HG03280 (cell line): ENCODE measurements around the gene GAD1.

Experiments
- ATAC-seq: cut with Tn5 transposase; IDR thresholded peaks from one replicate; pipeline ENCODE4 v1.9.1; 2021; ENCODE audit warnings: mild to moderate bottlenecking, moderate library complexity; ENCODE audit not compliant: unreplicated experiment

Gene GAD1

DNA sequence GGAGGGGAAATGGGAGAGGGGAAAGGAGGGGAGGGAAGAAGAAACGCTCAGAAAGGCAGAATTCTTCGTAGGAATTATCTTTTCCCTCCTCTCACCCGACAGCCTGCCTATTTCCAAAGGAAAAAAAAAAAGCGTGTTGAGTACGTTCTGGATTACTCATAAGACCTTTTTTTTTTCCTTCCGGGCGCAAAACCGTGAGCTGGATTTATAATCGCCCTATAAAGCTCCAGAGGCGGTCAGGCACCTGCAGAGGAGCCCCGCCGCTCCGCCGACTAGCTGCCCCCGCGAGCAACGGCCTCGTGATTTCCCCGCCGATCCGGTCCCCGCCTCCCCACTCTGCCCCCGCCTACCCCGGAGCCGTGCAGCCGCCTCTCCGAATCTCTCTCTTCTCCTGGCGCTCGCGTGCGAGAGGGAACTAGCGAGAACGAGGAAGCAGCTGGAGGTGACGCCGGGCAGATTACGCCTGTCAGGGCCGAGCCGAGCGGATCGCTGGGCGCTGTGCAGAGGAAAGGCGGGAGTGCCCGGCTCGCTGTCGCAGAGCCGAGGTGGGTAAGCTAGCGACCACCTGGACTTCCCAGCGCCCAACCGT, at the start of gene GAD1:
GAD1 (plus strand) TSS at position 384 of the 589 bp plus-strand sequence. CDS start 1,705 bp downstream, outside the sequence.
- no peak for ATAC-seq

DNA sequence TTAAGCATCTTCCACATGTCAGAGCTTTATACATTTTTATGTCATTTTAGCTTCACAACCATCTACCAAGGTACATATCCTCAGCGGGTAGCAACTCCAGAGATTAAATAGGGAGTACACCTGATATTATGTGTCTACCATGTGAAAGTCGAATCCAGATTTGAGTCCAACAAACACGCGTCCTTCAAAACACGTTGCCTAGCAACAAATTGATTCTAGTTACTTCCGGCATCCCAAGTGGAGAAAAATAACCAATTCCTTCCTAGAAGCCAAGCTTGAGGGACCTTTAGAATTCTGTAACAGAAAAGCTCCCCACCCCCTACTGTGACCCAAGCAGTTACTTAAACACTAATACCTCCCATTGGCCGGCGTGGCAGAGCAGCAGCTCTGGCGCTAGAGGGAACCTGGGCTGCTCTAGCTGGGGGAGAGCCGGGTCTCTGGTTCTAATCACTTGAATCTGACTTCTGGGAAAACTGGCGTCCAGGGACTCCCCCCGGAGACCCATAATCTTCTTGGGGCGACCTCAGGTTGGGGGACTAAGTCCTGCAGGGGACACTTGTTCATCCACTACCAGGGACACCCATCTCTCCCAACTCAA, 46.6 kb upstream of the GAD1 start, which contains the start of gene ERICH2:
ERICH2 (plus strand) TSS at position 371 of the 598 bp plus-strand sequence. CDS start 304 bp downstream, outside the sequence.
- ATAC-seq: peak; percentile 59

DNA sequence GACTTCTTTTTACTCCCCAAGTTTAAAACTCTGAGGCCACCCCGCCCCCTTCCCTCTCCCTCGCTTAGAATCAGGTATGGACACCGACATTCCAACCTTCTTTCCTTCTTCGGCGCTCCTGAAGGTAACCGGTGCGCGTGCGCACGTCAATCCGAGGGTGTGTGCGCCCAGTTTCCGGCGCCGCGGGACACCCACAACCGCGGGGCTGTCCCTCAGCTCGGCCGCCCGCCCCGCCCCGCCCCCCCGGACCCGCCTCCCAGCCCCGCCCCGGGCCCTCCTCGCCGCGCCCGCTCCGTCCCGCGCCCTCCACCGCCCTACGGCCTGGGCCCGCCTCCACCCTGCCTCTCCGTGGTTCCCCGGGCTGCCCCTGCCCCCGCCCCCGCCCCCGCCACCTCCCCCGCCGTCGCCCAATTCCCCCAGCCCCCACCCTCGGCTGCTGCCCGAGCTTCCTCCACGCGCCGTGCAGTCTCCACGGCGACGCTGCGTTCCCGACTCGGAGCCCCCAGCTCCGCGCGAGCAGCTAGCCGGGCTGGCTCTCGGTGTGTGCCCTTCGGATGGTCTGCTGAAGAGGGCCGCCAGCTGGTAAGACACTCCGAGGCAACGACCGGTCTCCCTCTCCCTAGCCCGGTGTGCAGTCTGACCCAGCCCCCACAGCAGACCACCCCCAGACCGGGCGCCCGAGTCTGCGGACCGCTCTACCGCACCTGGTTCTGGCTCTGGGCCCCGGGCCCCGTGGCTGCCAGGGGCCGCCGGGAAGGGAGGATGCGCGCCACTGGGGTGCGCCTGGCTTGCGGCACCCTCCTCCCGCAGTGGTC, 45.9 kb upstream of the GAD1 start:
- peak; percentile 82 for ATAC-seq

DNA sequence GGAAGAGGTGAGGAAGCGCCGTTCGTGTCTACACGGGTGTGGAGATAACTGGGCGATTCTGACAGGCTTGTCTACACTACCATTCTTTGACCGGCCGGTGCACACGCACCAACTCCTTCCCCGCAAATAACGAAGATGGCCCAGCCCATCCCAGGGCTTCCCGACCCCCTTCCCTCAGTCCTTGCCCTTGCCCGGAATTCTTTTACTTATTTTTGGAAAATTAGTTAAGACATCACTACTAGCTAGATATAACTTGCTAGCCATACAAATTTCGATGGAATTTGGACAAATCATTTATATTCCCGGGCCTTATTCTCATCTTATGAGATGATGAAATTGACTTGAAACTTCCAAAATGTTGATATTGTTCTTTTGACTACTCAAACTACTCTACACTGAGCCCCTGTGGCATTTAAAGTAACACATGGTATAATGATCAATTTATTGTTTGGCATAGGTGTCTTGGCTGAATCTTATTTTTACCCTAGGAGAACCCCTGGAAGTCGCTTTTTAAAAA, 45.2 kb upstream of the GAD1 start:
- ATAC-seq: no peak

DNA sequence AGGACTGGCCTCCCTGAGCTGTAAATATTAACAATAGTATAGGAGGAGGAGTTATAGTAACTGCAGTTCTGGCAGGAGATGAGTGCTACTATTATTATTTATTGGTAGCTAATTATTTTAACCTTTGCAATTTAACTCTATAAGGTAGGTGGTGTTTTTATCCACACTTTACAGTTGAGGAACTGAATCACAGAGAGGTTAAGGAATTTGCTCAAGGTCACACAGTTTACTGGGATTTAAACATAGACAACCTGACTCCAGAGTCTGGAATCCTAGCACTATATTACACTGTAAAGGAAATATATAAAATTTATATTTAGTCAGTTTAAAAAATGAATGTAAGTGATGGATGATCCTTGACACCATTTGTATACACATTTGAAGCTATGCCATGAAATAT, 44.4 kb upstream of the GAD1 start:
- ATAC-seq: no peak

DNA sequence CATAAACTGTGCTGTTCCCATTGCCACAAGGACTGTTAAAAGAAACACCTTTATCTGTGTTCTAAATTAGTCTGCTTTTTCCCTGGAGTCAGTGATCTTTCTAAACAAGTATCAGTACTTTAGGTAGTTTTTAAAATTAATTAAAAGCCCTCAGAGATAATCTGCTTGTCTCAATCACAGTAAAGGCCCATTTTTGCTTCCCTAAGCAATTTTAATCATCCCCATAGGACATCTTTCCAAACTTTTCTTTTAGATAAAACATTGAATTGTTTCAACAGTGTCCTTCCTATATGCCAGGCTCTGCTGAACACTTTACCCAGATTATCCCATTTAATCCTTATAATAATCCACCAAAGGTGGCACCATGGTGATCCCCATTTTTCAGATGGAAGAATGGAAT, 42.6 kb upstream of the GAD1 start:
- ATAC-seq: no peak

DNA sequence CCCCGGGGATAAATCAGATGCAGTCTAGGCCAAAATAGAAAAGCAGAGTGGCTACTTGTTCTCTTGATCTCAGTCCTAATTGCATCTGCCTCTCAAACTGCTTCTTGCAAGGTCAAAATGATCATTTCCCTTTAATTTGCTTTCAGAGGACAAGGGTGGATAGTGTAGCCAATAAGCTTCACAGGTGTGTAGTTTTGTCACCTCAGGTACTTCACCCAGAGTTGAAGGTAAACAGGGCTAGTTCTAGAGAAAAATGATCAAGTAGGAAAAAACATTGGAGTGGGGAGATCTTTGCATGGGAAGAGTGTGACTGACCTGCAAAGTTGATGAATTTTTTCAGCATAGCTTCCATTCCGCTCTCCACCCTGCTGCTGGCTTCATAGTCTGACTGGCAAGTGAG, 37.8 kb upstream of the GAD1 start:
- ATAC-seq: no peak

DNA sequence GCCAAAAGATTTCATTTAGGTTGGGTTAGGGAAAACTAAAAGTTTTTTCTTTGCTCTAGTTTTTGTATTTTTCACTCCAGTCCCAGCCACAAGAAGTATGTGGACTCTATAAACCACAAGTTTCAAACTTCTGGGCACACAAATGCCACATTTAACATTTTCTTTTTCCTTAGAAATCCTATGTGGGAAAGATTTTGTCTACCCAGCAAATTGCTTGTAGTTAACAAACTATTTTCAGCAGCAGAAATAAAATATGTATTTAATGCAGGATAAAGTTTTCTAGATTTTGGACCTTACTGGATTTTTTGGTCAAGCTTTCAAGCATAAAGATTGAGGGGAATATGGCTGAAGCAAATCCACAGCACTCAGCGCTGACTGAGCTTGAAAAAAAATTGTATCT, 37.4 kb upstream of the GAD1 start:
- no peak for ATAC-seq

DNA sequence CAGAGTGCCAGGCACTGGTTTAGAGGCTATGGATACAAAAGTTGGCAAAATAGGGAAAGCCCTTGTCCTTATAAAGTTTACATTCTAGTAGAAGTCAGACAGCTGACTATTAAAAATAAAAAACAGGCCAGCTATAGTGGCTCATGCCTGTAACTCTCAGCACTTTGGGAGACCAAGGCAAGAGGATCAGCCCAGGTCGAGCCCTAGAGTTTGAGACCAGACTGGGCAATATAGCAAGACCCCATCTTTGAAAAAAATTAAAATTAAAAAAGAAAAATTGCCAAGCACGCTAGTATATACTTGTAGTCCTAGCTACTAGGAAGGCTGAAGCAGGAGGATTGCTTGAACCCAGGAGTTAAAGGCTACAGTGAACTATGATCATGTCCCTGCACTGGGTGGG, 34.0 kb upstream of the GAD1 start:
- no peak for ATAC-seq

DNA sequence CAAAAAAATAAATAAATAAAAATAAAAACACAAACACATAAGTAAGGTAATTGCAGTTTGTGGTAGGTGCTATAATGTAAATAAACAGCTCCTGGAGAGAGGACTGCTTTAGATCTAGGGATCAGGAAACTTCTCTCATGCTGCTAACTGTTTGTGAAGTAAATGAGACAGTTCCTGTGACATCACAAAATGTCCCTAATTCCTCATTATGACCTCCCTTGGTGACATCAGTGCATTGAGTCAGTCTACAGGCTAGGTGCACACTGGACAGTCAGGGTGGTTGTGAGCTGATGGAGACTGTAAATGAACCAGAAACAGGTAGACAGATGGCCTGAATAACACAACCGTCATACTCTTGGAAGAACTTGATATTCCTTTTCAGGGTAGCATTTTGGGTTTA, 33.1 kb upstream of the GAD1 start:
- no peak for ATAC-seq

DNA sequence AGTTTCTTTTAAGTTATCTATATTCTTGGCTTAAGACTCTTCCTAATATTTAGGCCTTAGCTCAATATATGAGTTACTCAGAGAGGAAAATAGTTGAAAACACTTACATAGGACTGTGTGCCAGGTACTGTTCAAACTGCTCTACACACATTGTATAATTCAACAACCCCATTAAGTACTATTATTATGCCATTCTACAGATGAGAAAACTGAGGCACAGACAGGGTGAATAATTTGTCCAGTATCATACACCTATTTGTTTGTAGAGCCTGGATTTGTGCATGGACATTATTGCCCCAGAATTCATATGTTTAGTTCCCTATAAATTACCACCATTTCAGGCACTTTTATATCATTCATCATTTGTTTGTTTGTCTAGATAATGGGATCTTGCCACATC, 17.7 kb upstream of the GAD1 start:
- ATAC-seq: no peak

DNA sequence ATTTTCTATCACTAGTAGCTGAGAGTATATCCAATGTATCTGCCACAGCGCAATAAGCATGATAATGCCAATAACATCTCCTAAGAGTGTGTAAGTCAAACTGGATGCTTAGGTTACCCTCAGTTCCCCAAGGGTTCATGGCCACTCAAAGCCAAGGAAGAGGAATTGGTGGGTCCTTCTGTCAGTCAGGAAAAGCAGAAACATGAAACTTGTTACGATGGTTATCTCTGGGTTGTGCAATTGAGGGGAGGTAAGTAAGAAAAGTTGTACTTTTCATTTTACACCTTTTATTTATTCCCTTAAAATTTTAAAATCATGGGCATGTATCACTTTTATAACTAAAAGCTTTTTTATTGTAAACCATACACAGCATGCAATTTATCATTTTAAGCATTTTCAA, 10.1 kb upstream of the GAD1 start:
- ATAC-seq: no peak

DNA sequence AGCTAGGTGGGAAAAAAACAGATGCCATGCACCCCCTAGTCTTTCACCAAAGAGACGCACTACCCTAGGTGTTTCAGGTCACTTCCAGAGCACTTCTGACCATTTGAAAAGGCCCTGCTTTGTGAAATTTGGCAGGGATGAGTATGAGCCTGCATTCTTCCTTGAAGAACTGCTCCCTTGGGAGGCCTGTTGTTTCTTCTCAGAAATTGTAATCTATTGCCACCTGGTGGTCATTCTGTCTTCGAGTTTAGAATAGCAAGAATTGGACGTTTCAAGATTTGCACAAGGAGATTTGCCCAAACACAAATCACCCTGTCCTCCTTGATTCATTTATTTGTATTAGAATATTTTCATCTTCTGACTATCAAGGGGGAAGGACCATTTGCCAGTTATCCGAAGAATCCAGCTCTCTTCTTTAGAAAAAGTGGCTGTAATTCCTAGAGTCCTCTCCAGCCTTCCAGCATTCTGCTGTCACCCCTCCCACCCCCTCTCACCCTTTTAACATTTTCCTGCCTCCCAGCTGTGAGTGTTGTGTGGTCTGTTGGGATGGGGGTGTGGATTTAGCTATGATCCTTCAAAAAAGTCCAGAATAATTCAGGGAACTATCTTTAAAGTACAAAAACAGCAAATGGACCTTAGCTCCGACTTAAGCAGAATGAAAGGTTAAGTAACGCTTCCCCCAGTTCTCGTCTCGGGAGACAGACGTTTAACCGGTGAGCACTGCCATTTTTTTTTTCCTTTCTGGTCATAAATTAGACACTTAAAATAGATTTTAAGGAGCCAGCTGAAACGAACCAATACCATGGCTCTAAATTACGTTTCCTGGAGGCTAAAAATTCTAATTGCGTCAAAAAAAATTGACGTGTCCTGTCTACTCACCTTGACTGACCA, 3.7 kb upstream of the GAD1 start:
- ATAC-seq: no peak

DNA sequence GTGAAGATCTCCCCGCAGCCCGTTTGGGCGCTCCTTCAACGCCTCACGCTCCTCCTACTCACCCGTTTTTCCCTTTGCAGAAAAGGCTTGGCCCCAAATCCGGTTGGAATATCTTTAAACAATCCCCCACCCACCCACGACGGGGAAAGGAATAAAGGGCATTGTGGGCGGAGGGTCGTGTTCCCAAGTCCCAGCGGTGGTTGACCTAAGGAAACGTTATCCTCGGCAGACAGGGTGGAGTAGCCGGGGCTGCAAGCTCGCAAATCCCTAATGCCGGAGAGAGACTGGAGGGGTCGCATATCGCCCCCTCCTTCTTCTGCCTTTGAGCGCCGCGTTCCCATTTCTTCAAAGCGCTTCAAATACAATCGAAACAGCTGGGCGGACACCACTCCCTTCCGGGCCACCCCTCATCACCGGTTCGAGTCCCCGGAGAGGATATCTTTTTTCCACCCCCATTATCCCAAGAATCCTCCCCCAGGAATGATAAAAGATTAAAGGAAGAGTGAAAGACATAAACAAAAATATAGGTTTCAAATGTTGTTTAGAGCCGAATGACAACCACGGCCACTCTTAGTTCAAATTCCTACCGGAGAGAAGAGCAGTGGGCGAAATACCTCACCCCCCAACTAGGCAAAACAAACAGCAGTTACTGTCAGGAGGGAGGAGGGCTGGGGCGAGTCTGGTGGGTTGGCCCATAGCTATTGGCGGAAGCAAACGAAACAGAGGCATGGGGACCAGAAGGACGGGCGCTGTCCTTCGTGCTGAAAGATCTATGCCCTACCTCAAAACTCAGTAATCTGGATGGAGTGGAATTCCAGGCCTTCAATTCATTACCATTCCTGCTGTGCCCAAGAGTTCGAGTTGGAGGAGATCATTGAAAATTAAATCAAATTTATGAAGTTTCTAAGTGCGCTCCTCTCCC, 2.8 kb upstream of the GAD1 start:
- no peak for ATAC-seq

DNA sequence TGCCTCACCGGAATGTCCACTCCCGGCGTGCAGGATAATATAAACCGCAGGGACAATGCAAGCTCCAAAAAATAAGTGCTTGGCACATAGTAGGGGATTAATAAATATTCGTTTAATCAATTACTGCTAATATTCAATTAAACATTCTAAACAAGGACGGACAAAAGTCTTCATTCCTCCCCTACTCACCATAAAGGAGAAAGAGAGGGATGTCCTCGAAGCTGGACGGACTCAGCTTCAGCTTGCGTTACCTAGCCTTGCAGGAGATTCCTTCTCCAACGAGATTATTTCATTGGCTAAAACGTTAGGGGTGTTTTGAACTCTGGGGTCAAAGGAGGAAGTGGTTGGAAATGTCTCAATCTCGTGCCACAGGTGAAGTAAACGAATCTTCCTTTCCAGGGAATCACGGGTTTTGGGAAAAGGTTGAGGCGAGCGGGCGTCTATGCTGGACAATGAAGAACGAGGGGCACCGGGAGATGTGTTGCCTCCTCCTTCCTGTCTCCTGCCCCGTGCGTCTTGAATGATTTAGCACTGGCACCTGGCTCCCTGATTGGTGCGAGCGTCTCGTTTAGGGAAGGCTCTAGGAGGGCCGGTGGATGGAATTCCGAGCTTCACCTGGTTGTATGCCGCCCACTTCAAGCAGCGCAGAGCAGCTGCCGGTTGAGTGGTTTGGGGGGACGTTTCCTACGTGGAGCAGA, 2.0 kb upstream of the GAD1 start:
- no peak for ATAC-seq

DNA sequence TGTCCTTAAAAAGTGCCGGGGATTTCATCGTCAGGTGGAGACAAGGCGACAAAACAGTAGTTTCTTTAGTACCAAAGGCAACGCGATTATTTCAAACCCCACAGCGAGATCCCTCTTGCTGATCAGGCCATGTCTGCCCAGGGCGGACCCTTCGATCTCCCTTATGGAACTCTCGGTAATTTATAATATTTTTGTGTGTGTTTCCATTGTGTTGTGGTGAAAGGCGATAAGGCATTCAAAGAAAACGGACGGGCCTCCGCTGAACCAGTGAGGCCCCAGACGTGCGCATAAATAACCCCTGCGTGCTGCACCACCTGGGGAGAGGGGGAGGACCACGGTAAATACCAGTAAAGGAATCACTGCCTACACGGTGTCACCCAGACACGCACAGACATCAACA, 1.4 kb upstream of the GAD1 start:
- no peak for ATAC-seq

DNA sequence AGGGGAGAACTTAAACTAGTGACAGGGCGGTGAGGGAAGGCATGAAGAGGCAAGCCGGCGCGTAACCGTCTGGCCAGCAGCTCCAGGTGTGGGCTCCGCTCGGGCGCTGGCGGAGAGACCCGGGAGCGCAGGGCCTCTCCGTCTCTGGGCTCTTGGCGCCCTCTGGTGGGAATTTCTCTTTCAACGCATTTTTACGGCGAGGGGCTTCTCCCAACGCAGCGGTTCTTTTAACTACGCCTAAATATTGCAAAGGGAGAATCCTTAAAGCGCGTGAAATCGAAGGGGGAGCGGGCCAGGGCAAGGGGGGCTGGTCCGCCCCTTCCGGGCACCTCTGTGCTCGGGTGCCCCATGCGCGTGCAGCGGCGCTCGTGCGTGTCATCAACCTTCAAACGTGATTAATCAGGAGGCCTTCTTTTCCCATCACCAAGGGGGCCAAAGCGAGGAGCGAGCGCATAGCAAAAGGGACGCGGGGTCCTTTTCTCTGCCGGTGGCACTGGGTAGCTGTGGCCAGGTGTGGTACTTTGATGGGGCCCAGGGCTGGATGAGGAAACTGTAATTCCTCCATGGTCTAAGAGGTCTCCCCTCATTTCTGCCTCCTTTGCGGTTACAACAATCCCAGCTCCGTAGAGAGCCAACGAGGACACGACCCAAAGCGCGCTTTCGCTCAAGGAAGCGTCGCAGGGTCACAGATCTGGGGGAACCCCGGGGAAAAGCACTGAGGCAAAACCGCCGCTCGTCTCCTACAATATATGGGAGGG, 762 bp upstream of the GAD1 start:
- no peak for ATAC-seq
